Effector CD8-positive, alpha-beta T cell (primary cell): ENCODE results near the gene POM121.
"Not testable (repeated sequence)": the region's sequence is repeated elsewhere in the genome, so short reads cannot be mapped to it uniquely, and the experiment has no call there.

Experiments
- DNase-seq: peaks from one replicate; lab custom pipeline; 2025; lab: John Stamatoyannopoulos, UW

The POM121 gene

DNA sequence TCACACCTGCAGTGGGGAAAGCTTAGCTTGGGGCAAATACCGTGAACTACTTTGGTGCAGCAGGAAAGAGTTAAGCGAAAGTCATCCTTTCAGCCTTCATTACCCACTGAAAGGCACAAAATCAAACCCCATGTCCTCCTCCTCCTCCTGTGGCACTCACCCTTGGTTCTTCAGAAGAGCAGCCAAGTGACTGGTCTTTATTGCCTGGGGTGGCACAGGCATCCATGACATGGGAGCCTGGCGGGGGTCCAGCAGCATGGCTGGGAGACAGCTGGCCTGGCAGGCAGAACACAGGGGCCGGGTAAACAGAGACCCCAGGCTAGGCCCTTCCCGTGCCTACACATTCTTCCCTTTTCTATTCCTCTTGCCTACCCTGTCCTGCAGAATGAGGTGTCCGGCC is 24.8 kb downstream of the POM121 start:
- not testable (repeated sequence) for DNase-seq

- not testable (repeated sequence) for DNase-seq
Measured at GRCh38 chr7:72950432-72950831, 25.5 kb downstream of the POM121 start.

- DNase-seq, result not testable (repeated sequence)
Measured at GRCh38 chr7:72953901-72954562, 29.1 kb downstream of the POM121 start.

DNA sequence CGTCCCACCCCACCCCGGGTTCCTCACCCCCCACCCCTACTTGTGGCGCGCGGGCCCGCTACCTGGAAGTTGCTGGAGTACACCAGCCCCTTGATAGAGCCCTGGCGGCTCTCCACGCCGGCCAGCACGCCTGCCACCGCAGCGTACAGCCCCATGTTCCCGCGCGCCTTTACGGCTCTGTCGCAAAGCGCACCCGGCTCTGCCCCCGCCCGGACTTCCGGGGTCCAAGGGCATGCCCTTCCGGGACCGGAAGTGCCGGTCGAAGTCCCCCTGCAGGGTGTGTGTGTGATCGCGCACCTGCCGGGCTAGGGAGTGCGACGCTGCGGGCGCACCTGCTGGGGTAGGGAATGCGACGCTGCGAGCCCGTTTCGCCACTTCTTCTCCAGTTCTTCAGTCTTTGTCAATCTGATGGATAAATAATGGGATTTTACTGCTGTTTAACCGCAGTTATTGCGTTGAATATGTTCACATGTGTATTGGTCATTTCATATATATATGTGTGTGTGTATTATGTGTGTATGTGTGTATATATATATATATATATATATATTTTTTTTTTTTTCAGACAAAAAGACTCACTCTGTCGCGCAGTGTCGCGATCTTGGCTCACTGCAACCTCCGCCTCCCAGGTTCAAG is 29.8 kb downstream of the POM121 start:
- DNase-seq, result not testable (repeated sequence)

DNA sequence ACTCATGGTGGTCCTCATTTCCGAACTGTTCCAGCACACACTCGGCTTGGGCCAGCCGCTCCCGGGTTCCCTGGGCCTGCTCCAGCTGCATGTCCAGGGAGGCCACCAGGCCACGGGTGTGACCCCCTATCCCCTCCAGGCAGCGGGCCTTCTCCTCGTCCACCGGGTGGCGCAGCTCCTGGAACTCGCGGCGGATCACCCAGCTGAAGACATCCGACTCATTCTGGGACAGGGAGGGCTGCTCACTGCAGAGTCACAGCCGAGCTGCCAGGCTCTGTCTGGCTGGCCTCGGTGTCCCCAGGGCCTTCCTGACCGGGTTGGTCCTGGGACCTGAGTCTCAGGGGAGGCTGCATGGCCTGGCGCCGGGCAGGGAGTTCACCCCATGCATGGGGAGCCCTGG is 35.1 kb downstream of the POM121 start:
- DNase-seq, result not testable (repeated sequence)

GRCh38 chr7:72960626-72961345 is 35.9 kb downstream of the POM121 start:
- not testable (repeated sequence) for DNase-seq

GRCh38 chr7:72961346-72961650 is 36.4 kb downstream of the POM121 start:
- not testable (repeated sequence) for DNase-seq

GRCh38 chr7:72963056-72963455 is 38.2 kb downstream of the POM121 start:
- not testable (repeated sequence) for DNase-seq

- not testable (repeated sequence) for DNase-seq
Measured at GRCh38 chr7:72965186-72965975, 40.5 kb downstream of the POM121 start.

- DNase-seq, result not testable (repeated sequence)
Measured at GRCh38 chr7:72966892-72967291, 42.0 kb downstream of the POM121 start.

DNA sequence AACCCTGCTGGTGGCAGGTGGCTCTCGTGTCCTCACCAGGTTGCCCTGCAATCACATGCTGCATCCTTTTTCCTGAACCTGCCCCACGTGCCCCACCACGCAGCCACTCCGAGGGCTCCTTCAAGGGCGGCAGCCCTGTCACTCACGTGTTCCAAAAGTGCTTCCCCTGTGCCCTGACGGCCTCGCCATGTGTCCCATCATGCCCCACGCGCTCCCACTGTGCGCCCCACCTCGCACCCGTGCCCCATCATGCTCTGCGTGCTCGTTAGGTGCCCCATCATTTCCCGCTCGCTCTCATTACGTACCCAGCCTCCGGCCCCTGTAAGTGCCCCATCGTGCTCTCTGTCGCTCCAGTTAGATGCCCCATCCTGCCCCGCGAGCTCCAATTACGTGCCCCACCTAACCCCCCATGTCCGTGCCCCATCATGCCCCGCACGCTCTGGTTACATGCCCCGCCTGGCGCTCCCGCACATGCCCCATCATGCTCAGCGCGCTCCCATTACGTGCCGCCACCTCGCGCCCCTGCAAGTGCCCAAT is 44.2 kb downstream of the POM121 start, which contains the start of gene TRIM74:
TRIM74 (minus strand) TSS at position 487 of the 537 bp plus-strand sequence. CDS start 3,309 bp downstream, outside the sequence.
- not testable (repeated sequence) for DNase-seq

GRCh38 chr7:72969688-72970087 is 44.8 kb downstream of the POM121 start:
- not testable (repeated sequence) for DNase-seq

DNA sequence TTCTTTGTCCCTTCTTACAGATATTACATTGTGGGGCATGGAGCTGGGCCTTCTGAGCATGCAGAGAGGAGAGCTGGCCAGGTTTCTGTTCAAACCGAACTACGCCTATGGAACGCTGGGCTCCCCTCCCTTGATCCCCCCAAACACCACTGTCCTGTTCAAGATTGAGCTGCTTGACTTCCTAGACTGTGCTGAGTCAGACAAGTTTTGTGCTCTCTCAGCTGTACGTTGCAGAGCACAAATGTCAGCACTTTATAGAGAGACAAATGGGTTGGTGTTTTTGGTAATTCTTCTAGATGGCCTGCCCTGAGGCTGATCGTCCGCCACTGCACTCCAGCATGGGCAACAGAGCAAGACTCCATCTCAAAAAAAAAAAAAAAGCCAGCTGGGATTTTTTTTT is 46.6 kb downstream of the POM121 start:
- not testable (repeated sequence) for DNase-seq

GRCh38 chr7:72974781-72975180 is 49.9 kb downstream of the POM121 start:
- not testable (repeated sequence) for DNase-seq

DNA sequence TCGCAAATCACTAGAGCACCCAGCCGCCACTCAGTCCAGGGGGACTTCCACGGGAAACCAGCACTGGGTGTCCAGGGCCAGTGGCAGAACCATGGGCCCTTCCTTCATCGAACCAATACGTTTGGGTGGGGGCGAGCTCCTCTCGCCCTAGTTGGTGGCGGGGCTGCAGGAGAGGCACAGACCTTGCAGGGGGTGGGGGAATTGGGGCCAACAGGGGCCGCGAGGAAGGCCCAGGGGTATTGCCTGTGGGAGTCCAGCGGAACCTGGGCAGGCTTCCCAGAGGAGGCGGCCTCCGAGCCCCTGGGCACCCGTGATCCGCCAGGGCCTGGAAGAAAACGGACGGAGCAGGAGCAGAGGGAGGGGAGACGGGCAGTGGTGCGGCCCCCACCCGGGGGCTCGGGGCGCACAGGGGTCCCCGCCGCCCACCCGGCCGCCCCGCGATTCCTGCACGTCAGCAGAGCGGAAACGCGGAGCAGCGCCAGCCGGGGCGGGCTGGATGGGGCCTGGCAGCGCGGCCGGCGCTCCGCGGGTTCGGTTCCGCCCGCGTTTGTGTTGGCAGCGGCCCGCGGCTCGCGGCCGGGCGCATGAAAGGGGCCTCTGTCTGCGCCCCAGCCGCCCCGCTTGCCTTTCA is 50.9 kb downstream of the POM121 start:
- DNase-seq, result not testable (repeated sequence)

- not testable (repeated sequence) for DNase-seq
Measured at GRCh38 chr7:72976434-72976833, 51.5 kb downstream of the POM121 start.

- not testable (repeated sequence) for DNase-seq
Measured at GRCh38 chr7:72980382-72980781, 55.5 kb downstream of the POM121 start.

DNA sequence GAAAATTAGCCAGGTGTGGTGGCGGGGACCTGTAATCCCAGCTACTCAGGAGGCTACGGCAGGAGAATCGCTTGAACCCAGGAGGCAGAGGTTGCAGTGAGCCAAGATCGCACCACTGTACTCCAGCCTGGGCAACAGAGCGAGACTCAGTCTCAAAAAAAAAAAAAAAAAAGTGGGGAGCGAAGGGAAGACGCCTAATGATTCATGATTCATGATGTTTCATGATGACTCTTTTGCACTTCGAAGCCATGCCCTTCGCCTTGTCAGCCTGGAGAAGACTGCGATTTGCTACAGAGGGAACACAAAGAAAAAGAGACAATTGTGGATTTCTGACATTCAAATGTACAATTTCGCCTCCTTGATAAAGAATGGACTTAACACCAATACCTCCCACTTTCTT is 57.2 kb downstream of the POM121 start:
- not testable (repeated sequence) for DNase-seq

- not testable (repeated sequence) for DNase-seq
Measured at GRCh38 chr7:72990146-72990913, 65.4 kb downstream of the POM121 start.

GRCh38 chr7:72995484-72995883 is 70.6 kb downstream of the POM121 start:
- not testable (repeated sequence) for DNase-seq
